ENCODE results near the gene RBCK1.
"Not testable (repeated sequence)": the region's sequence is repeated elsewhere in the genome, so short reads cannot be mapped to it uniquely, and the experiment has no call there.

RBCK1 gene

DNA sequence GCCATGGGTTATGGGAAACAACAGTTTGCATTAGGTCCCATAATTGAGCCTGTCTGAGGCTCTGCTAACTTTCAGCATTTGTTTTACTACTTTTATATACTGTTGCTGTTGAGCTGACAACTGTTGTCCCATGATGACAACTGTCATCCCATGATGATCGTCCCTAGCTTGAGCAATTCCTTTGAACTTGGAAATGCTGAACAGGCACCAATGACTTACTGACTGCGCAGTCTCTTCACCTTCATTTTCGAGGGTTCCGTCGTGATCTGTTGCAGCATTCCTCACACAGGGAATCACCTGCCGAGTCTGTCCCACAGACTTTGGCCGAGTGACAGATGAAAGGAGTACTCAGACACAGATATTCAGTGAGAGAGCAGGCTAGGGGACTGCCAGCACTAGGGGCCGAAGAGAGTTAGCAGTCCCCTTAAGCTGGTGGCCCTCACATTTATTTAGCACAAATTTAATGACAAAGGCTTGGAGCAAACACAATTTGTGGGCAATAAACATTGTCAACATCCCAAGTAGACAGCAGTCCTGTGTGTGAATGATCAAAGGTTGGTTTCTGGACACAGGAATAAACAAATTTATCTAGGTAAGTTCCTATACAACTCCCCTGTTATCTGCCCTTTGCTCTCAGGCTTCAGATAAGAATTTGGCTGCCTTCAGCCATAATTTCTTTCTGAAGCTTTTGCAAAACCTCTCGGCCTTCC lies 64.2 kb downstream of the RBCK1 start:
- DNase-seq (ENCODE audit: low spot score in 2 of 2) (no peak), ATAC-seq (replicated peaks; ENCODE audit: extremely low read depth, poor library complexity, severe bottlenecking) (no peak)
- no peaks in the 10 kb centered on the region for H3K9me3 Mint-ChIP-seq
- no peaks in the 10 kb centered on the region for H3K4me1 Mint-ChIP-seq
- H3K36me3 Mint-ChIP-seq (ENCODE audit: insufficient read depth): peaks cover 5% of the 10 kb centered on the region
- peaks cover 23% of the 10 kb centered on the region for H3K27me3 Mint-ChIP-seq
- H3K27ac Mint-ChIP-seq (ENCODE audit: low read depth): no peak overlapping the region
- H3K4me3 Mint-ChIP-seq: no peak overlapping the region

DNA sequence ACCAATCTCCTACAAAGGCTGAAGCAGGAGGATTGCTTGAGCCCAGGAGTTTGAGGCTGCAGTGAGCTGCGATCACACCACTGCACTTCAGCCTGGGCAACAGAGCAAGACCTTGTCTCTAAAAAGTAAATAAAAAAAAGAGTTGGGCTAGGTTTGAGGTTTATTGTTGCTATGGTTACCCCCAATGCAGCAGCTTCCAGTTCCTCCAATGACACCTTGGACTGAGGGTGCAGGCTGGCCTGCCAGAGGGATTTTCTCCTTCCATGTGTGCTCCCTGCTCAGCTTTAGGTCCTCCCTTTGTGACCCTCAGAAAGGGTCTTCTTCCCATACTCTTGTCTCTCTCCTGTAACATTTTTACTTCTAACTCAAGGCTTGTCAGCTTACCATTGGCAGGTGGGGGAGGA lies 64.8 kb downstream of the RBCK1 start:
- no peak for ATAC-seq (replicated peaks; ENCODE audit: extremely low read depth, poor library complexity, severe bottlenecking)
- Mint-ChIP-seq H3K4me1 (no peaks in the 10 kb centered on the region), H3K36me3 (ENCODE audit: insufficient read depth) (peaks cover 5% of the 10 kb centered on the region), H3K9me3 (no peaks in the 10 kb centered on the region), H3K27ac (ENCODE audit: low read depth) (no peak overlapping the region), H3K4me3 (no peak overlapping the region), H3K27me3 (peaks cover 23% of the 10 kb centered on the region)
- no peak for DNase-seq (ENCODE audit: low spot score in 2 of 2)

DNA sequence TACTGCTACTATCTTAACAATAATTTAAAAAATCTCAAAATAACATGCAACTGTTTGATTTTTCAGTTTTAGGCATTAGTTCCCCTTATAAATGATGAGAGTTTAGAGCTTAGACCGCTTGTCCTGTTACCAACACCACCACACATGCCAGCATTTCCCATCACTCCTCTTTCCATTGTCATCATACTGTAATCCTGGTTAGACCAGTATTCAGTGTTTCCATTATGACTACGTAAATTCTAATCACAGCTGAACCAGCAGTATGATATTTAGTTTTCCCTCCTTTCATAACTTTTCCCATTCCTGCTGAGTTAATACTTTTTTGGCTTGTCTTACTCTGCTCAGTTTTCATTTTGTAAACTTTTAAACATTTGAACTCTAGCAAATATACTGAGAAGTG lies 66.5 kb downstream of the RBCK1 start:
- no peak for DNase-seq (ENCODE audit: low spot score in 2 of 2)
- no peak for ATAC-seq (replicated peaks; ENCODE audit: extremely low read depth, poor library complexity, severe bottlenecking)
- Mint-ChIP-seq H3K27me3 (peaks cover 8% of the 10 kb centered on the region), H3K27ac (ENCODE audit: low read depth) (no peak overlapping the region), H3K36me3 (ENCODE audit: insufficient read depth) (peaks cover 10% of the 10 kb centered on the region), H3K9me3 (no peaks in the 10 kb centered on the region), H3K4me3 (no peak overlapping the region), H3K4me1 (peaks cover 7% of the 10 kb centered on the region)

DNA sequence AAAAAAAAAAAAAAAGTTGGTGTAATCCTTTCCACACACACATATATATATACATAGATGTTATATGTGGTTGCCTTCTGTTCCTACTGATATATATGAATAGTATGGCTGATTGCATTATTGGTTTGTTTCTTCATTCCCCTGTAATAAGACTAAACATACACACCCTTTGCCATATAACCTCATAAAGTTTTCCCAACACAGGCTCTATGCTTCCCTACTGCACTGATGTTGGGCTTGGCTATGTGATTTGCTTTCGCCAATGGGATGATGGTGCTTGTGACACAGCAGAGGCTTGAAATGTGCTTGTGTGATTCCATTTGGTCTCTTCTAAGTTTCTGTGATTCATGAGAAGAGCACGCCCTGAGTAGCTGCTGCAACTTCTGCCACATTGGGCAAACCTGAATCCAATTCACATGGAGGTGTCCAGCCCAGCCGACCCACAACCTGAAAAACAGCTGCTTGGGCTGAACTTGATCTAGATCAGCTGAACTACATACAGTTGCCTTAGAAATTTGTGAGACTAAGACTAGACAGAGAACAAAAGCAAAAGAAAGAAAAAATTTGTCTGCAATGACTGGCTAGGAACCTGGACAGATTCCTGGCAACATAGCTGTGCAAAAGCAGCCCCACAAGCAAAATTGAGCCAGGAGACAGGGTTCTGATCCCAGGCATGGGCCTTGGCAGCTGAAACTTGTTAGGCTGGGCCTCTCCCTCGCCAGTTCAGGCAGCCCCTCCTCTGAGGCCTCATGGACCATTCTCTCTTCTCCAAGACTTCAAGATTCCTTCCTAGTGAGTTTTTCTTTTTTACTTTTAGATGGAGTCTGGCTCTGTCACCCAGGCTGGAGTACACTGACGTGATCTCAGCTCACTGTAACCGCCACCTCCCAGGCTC lies 67.6 kb downstream of the RBCK1 start:
- no peaks in the 10 kb centered on the region for H3K27me3 Mint-ChIP-seq
- peaks cover 10% of the 10 kb centered on the region for H3K36me3 Mint-ChIP-seq (ENCODE audit: insufficient read depth)
- no peaks in the 10 kb centered on the region for H3K9me3 Mint-ChIP-seq
- DNase-seq (ENCODE audit: low spot score in 2 of 2): no peak
- H3K27ac Mint-ChIP-seq (ENCODE audit: low read depth): no peak overlapping the region
- peaks cover 7% of the 10 kb centered on the region for H3K4me1 Mint-ChIP-seq
- H3K4me3 Mint-ChIP-seq: no peak overlapping the region
- ATAC-seq (replicated peaks; ENCODE audit: extremely low read depth, poor library complexity, severe bottlenecking): no peak

DNA sequence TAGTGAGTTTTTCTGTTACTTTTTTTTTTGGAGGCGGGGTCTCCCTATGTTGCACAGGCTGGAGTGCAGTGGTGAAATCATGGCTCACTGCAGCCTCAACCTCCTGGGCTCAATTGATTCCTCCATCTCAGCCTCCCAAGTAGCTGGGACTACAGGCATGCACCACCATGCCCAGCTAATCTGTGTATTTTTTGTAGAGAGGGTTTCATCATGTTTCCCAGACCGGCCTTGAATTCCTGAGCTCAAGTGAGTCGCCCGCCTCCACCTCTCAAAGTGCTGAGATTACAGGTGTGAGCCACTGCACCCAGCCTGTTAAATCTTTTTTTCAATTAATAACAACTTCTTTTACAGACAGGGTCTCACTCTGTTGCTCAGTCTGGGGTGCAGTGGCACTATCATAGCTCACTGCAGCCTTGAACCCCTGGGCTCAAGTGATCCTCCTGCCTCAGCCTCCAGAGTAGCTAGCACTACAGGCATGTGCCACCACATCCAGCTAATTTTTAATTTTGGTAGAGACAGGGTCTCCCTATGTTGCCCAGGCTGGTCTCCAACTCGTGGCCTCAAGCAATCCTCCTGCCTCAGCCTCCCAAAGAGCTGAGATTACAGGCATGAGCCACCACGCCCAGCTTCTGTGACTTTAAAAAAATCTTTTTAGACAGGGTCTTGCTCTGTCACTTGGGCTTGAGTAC lies 68.6 kb downstream of the RBCK1 start:
- not testable (repeated sequence) for DNase-seq (ENCODE audit: low spot score in 2 of 2); H3K27ac Mint-ChIP-seq (ENCODE audit: low read depth); H3K9me3 Mint-ChIP-seq; H3K27me3 Mint-ChIP-seq; H3K4me3 Mint-ChIP-seq; ATAC-seq (replicated peaks; ENCODE audit: extremely low read depth, poor library complexity, severe bottlenecking)
- H3K4me1 Mint-ChIP-seq: peaks cover 11% of the 10 kb centered on the region
- H3K36me3 Mint-ChIP-seq (ENCODE audit: insufficient read depth): peaks cover 12% of the 10 kb centered on the region

DNA sequence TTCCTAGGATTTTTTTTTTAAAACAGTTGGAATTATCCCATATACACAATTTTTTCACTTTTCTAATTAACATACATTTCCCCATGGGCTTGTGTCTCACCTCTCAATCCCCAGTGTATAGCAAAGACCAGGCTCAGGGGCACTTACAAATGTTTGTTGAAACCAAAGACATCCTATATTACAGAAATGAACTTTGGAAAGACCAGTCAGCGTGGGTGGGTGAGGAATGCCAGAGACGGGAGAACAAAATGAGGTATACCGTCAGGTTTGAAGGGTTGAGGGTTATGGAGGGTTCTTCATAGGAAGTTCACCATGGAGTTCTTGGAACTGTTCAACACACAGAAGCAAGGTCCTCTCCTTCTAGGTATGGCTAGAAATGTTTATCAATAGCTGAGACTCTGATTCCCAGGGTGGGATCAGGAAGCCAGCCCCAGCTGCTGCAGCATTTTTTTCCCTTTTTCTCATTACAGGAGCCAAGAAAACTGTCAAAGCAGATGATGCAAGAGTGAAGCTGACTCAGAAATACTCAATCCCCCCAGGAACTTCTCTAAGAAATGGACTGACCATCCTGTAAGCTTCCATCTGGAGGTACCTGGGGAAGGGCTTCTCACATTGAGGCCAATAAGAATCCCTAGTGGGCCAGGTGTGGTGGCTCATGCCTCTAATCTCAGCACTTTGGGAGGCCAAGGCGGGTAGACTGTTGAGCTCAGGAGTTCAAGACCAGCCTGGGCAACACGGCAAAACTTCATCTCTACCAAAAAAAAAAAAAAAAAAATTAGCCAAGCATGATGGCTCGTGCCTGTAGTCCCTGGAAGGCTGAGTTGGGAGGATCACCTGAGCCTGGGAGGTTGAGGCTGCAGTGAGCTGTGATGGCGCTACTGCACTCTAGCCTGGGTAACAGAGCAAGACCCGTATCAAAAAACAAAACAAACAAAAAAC lies 70.2 kb downstream of the RBCK1 start:
- Mint-ChIP-seq H3K9me3 (no peaks in the 10 kb centered on the region), H3K27me3 (no peaks in the 10 kb centered on the region), H3K4me3 (no peak overlapping the region), H3K4me1 (peaks cover 13% of the 10 kb centered on the region), H3K36me3 (ENCODE audit: insufficient read depth) (peaks cover 19% of the 10 kb centered on the region), H3K27ac (ENCODE audit: low read depth) (no peak overlapping the region)
- DNase-seq (ENCODE audit: low spot score in 2 of 2) (no peak), ATAC-seq (replicated peaks; ENCODE audit: extremely low read depth, poor library complexity, severe bottlenecking) (no peak)

DNA sequence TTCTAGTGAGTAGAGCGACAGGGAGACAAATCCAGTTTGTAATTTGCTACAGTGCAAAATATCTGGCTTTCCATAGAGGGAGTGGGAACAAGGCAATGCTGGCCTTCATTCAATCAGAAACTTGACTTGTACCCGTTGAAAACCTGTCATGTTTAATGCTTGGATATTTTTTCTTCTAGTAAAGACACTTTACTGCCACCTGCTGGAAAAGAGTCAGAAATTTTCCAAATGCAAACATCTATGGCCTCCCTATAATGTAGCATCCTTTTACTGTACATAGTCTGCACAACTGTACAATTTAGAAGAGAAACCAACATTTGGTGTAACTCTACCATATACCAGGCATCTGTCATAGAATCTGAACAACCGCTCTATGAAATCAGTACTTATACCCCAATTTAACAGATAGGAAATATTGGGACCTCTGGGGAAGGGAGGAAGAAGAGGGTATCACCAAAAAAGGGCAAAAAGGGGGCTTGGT lies 70.9 kb downstream of the RBCK1 start:
- DNase-seq (ENCODE audit: low spot score in 2 of 2) (peak in 1 of 2 donors; percentile 39), ATAC-seq (replicated peaks; ENCODE audit: extremely low read depth, poor library complexity, severe bottlenecking) (peak; percentile 62)
- H3K27ac Mint-ChIP-seq (ENCODE audit: low read depth): no peak overlapping the region
- peaks cover 25% of the 10 kb centered on the region for H3K36me3 Mint-ChIP-seq (ENCODE audit: insufficient read depth)
- H3K9me3 Mint-ChIP-seq: no peaks in the 10 kb centered on the region
- H3K4me1 Mint-ChIP-seq: peaks cover 13% of the 10 kb centered on the region
- H3K4me3 Mint-ChIP-seq: no peak overlapping the region
- no peaks in the 10 kb centered on the region for H3K27me3 Mint-ChIP-seq

DNA sequence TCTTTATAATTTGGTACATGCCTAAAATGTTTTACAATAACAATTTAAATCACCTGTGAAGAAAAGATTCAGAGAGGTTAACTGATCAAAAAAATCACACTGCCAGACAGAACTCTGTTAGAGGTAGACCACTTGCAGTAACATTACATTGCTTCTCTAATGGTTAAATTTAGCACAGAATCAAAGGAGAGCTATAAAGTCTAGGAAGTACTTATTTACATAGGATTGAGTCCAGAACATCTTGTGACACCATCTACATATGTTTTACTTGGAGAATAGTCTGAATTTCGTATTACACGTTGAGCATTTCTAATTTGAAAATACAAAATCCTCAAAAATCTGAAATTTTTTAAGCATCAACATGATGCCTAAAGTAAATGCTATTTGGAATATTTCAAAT lies 71.4 kb downstream of the RBCK1 start:
- no peak for ATAC-seq (replicated peaks; ENCODE audit: extremely low read depth, poor library complexity, severe bottlenecking)
- Mint-ChIP-seq H3K27me3 (no peaks in the 10 kb centered on the region), H3K4me1 (peaks cover 13% of the 10 kb centered on the region), H3K36me3 (ENCODE audit: insufficient read depth) (peaks cover 26% of the 10 kb centered on the region), H3K9me3 (no peaks in the 10 kb centered on the region), H3K27ac (ENCODE audit: low read depth) (no peak overlapping the region), H3K4me3 (no peak overlapping the region)
- DNase-seq (ENCODE audit: low spot score in 2 of 2): no peak

DNA sequence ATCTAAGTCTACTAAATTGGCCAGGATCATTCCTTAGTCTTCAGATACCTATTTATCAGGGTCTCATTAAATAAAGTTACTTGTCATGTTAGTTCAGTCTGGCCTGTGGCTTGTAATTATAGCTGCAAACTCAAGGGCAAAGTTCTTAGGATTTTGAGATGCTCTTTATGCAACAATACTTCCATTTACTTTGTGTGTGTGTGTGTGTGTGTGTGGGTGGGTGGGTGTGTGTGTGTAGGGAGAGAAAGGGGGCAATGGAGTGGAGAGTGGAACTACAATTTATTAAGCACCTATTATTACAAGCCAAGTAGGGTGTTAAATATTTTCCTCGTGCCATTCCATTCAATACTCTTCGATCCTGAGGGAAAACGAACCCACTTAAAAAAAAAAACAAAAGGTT lies 71.9 kb downstream of the RBCK1 start:
- Mint-ChIP-seq H3K4me1 (peaks cover 13% of the 10 kb centered on the region), H3K36me3 (ENCODE audit: insufficient read depth) (peaks cover 30% of the 10 kb centered on the region), H3K27ac (ENCODE audit: low read depth) (no peak overlapping the region)

DNA sequence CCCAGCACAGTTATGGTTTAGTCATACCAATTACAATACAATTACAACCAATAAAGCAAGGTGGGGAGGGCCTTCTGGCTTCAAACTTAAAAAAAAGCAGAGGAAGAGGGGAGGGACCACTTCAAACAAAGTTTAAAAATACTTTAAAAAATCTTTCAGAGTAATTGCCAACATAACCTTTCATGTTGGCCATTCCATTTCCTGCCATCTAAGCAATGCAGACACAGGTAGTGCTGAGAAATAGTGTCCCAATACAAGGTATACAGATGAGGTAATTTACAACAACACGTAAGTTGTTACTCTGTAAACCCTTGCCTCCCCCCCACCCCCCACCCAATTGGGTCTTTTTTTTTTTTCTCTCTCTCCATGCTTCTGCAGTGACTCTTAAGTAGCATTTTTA lies 73.1 kb downstream of the RBCK1 start:
- ATAC-seq (replicated peaks; ENCODE audit: extremely low read depth, poor library complexity, severe bottlenecking) (no peak), DNase-seq (ENCODE audit: low spot score in 2 of 2) (no peak)
- Mint-ChIP-seq H3K27me3 (no peaks in the 10 kb centered on the region), H3K36me3 (ENCODE audit: insufficient read depth) (peaks cover 34% of the 10 kb centered on the region), H3K27ac (ENCODE audit: low read depth) (no peak overlapping the region), H3K9me3 (no peaks in the 10 kb centered on the region), H3K4me3 (no peak overlapping the region), H3K4me1 (peaks cover 13% of the 10 kb centered on the region)

More for the DNA sequence above, 71.9 kb downstream of the RBCK1 start:
- no peaks in the 10 kb centered on the region for H3K9me3 Mint-ChIP-seq
- ATAC-seq (replicated peaks; ENCODE audit: extremely low read depth, poor library complexity, severe bottlenecking) (no peak), DNase-seq (ENCODE audit: low spot score in 2 of 2) (no peak)
- H3K27me3 Mint-ChIP-seq: no peaks in the 10 kb centered on the region
- H3K4me3 Mint-ChIP-seq: no peak overlapping the region

All from central memory CD8-positive, alpha-beta T cell (primary cell).